HepG2 (cell line): ENCODE measurements around the gene PARN. TPM values are rescaled to one million over a fixed set of nuclear protein-coding genes. Genes with fewer than 3 reads are reported as not detected.

Experiments
- CCAR2 ChIP-seq: fragments of 200-400 bp; formaldehyde crosslinking; optimal IDR thresholded peaks from 2 replicates; pipeline ENCODE3; 2018; ENCODE audit warnings: low read depth, mild to moderate bottlenecking, low read length, moderate library complexity
- DNMT3B ChIP-seq: conservative IDR thresholded peaks from 2 replicates; pipeline ENCODE4 v1.6.1; 2016; ENCODE audit warnings: missing biosample characterization, control low read depth
- FOXM1 ChIP-seq: sonication (generic); formaldehyde crosslinking; IDR thresholded peaks from 2 replicates; pipeline ENCODE4 v1.5.0; 2020; ENCODE audit warnings: missing genetic modification reagents
- HMG20B ChIP-seq: conservative IDR thresholded peaks from 2 replicates; pipeline ENCODE4 v1.6.1; 2016; ENCODE audit warnings: missing genetic modification reagents, missing compliant biosample characterization
- MAFK ChIP-seq, 2 experiments: IDR thresholded peaks in 1 of 2; conservative IDR thresholded peaks in 1 of 2; 2 replicates each; pipeline ENCODE4 v1.6.1; 2011; ENCODE audit warnings: improper control_type of control experiment in 2 of 2, low read length in 2 of 2
- MBNL3 ChIP-seq: fragments of 250-450 bp; sonication (Bioruptor Pico); conservative IDR thresholded peaks from 2 replicates; pipeline ENCODE4 v1.8.0; 2022; ENCODE audit warnings: mild to moderate bottlenecking, inconsistent platforms
- TBX2 ChIP-seq: sonication (generic); formaldehyde crosslinking; IDR thresholded peaks from 2 replicates; pipeline ENCODE4 v1.5.0; 2020; ENCODE audit warnings: missing genetic modification reagents, mild to moderate bottlenecking, borderline replicate concordance
- YEATS4 ChIP-seq: sonication (generic); formaldehyde crosslinking; IDR thresholded peaks from 2 replicates; pipeline ENCODE4 v1.4.0; 2020; ENCODE audit warnings: missing genetic modification reagents, borderline replicate concordance
- ZBTB21 ChIP-seq: sonication (generic); formaldehyde crosslinking; IDR thresholded peaks from 2 replicates; pipeline ENCODE4 v1.4.0; 2020; ENCODE audit warnings: missing genetic modification reagents
- ZNF34 ChIP-seq: sonication (generic); formaldehyde crosslinking; IDR thresholded peaks from 2 replicates; pipeline ENCODE4 v1.4.0; 2020; ENCODE audit warnings: mild to moderate bottlenecking, missing genetic modification reagents, borderline replicate concordance
- ZNF362 ChIP-seq: sonication (generic); formaldehyde crosslinking; IDR thresholded peaks from 2 replicates; pipeline ENCODE4 v1.4.0; 2020; ENCODE audit warnings: missing genetic modification reagents, mild to moderate bottlenecking, borderline replicate concordance
- ZNF367 ChIP-seq: sonication (generic); formaldehyde crosslinking; IDR thresholded peaks from 2 replicates; pipeline ENCODE4 v1.4.0; 2020; ENCODE audit warnings: missing genetic modification reagents, borderline replicate concordance
- ZNF672 ChIP-seq: sonication (generic); formaldehyde crosslinking; IDR thresholded peaks from 2 replicates; pipeline ENCODE4 v1.8.1; 2022; ENCODE audit warnings: missing genetic modification reagents
- ZNF720 ChIP-seq: sonication (generic); formaldehyde crosslinking; IDR thresholded peaks from 2 replicates; pipeline ENCODE4 v1.4.0; 2020; ENCODE audit warnings: missing genetic modification reagents
- ZSCAN21 ChIP-seq: sonication (generic); formaldehyde crosslinking; IDR thresholded peaks from 2 replicates; pipeline ENCODE4 v1.8.0; 2022; ENCODE audit warnings: mild to moderate bottlenecking, missing genetic modification reagents, moderate library complexity, borderline replicate concordance
- ZSCAN22 ChIP-seq: sonication (generic); formaldehyde crosslinking; IDR thresholded peaks from 2 replicates; pipeline ENCODE4 v1.4.0; 2020; ENCODE audit warnings: mild to moderate bottlenecking, missing genetic modification reagents
- polyA plus RNA-seq, 8 experiments: library from polyadenylated mRNA; depleted of rRNA in 3 of 8; stranded (reverse) in 7 of 8; unstranded in 1 of 8; fragments of >200 nt; fragmentation: Illumina TruSeq in 4 of 8; extraction: Trizol in 4 of 8; gene quantifications; 2 replicates each; pipeline versions ENCODE4 v1.2.1 to v1.2.3, GENCODE V29; 2011 to 2016; ENCODE audit warnings: low read depth in 4 of 8, missing spikeins in 1 of 8, mixed read lengths in 1 of 8; ENCODE audit not compliant: insufficient read depth in 1 of 8
- total RNA-seq, 5 experiments: library from RNA; depleted of rRNA; stranded (reverse); fragments of >200 nt; fragmentation: Illumina TruSeq; extraction: Trizol; gene quantifications; 2 replicates each; pipeline ENCODE4 v1.2.3, GENCODE V29; 2016; ENCODE audit warnings: low read depth in 1 of 5
- TF ChIP-seq, protein P1 (sequence below): sonication (generic); formaldehyde crosslinking; IDR thresholded peaks from 2 replicates; pipeline ENCODE4 v1.4.0; 2020; ENCODE audit warnings: missing genetic modification reagents, borderline replicate concordance
- TF ChIP-seq, protein P2 (sequence below): IDR thresholded peaks from 2 replicates; pipeline ENCODE4 v1.6.1; 2016

The PARN gene
- total and polyA plus RNA-seq, 2 of the 13 experiments (the other 11 are each of a cell fraction or from before 2014, with no cell fraction given) = 13.3 to 47.6 TPM

DNA sequence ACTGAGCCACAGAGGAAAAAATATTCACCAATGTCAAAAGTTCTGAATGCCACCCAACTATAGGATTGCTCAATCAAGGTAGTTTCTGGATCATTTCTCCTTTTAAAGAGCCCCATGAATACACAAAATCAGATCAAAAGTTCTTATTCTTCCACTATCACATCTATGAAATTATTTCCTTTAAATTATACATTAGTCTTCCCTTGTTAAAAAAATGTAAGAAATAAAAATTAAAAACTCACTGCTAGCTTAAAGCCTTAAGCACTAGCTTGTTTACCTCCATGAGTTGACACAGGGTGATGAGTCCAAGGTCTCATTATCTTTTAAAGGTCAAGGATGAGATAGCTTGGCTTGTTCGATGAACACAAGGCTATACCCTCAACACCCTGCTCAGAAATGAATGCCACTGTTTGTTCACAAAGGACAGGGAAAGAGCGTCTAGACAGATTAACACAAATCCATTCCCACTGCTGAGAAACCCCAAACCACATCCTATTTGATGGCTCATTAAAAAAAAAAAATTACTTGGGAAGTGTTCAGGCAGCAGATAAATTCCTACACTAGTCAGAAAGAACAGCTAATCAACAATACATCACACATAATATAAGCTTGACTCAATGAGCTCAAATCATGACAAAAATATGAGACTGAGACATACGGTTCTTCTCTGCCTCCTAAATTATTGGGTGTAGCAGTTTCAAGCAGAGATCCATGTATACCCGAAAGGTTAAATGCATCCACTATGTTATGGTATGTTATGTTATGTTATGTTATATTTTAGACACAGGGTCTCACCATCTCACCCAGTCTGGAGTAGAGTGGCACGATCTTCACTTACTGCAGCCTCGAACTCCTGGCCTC is 118.9 kb downstream of the PARN start (continued):
- TF ChIP-seq DNMT3B (peak; percentile 83; the same call in 1 of the 2 replicates), ZSCAN21 (CRISPR knock-in tag) (0 out of 2 replicates have a peak, but pooled peaks have one; percentile 17), MBNL3 (CRISPR knock-in tag) (no peak), HMG20B (peak; percentile 92), MAFK (conservative IDR thresholded peaks at IDR 0.05 in 1 of 2, IDR thresholded peaks at IDR 0.05 in 1 of 2; ENCODE audit: low read length in 2 of 2) (no peak), ZBTB21 (CRISPR knock-in tag) (no peak), ZNF367 (no peak), ZNF672 (CRISPR knock-in tag) (no peak), ZNF720 (CRISPR knock-in tag) (no peak), YEATS4 (CRISPR knock-in tag) (peak; percentile 77), FOXM1 (CRISPR knock-in tag) (no peak), CCAR2 (no peak), TBX2 (CRISPR knock-in tag) (peak; percentile 98), ZNF34 (no peak), ZNF362 (CRISPR knock-in tag) (peak; percentile 94), ZSCAN22 (CRISPR knock-in tag) (no peak)
- TF ChIP-seq, protein P1, sequence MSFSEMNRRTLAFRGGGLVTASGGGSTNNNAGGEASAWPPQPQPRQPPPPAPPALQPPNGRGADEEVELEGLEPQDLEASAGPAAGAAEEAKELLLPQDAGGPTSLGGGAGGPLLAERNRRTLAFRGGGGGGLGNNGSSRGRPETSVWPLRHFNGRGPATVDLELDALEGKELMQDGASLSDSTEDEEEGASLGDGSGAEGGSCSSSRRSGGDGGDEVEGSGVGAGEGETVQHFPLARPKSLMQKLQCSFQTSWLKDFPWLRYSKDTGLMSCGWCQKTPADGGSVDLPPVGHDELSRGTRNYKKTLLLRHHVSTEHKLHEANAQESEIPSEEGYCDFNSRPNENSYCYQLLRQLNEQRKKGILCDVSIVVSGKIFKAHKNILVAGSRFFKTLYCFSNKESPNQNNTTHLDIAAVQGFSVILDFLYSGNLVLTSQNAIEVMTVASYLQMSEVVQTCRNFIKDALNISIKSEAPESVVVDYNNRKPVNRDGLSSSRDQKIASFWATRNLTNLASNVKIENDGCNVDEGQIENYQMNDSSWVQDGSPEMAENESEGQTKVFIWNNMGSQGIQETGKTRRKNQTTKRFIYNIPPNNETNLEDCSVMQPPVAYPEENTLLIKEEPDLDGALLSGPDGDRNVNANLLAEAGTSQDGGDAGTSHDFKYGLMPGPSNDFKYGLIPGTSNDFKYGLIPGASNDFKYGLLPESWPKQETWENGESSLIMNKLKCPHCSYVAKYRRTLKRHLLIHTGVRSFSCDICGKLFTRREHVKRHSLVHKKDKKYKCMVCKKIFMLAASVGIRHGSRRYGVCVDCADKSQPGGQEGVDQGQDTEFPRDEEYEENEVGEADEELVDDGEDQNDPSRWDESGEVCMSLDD (CRISPR knock-in tag) = no peak; the same call in 1 of the 2 replicates
- TF ChIP-seq, protein P2, sequence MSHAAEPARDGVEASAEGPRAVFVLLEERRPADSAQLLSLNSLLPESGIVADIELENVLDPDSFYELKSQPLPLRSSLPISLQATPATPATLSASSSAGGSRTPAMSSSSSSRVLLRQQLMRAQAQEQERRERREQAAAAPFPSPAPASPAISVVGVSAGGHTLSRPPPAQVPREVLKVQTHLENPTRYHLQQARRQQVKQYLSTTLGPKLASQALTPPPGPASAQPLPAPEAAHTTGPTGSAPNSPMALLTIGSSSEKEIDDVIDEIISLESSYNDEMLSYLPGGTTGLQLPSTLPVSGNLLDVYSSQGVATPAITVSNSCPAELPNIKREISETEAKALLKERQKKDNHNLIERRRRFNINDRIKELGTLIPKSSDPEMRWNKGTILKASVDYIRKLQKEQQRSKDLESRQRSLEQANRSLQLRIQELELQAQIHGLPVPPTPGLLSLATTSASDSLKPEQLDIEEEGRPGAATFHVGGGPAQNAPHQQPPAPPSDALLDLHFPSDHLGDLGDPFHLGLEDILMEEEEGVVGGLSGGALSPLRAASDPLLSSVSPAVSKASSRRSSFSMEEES (CRISPR knock-in tag) = peak; percentile 83
